Loucy (cell line): ENCODE results near the gene NTNG1.

Experiments used
- H2AFZ ChIP-seq: fragments of 200-600 bp; sonication (generic); 2 replicates; pipeline ENCODE4 v1.6.0; 2016; ENCODE audit warnings: antibody characterized with exemption, mild to moderate bottlenecking, low read length, moderate library complexity
- H3F3A ChIP-seq: fragments of 200-600 bp; 2 replicates; pipeline ENCODE4 v1.6.0; 2016; ENCODE audit warnings: antibody characterized with exemption, low read depth, mild to moderate bottlenecking
- H3K27me3 ChIP-seq: fragments of 200-600 bp; sonication (generic); 2 replicates; pipeline ENCODE4 v1.6.1; 2014; ENCODE audit warnings: low read length, mild to moderate bottlenecking; ENCODE audit not compliant: insufficient read depth, poor library complexity, severe bottlenecking
- H3K36me3 ChIP-seq: fragments of 200-600 bp; sonication (generic); 2 replicates; pipeline ENCODE4 v1.6.1; 2016; ENCODE audit warnings: low read length; ENCODE audit not compliant: insufficient read depth
- H3K4me1 ChIP-seq: fragments of 200-600 bp; sonication (generic); 2 replicates; pipeline ENCODE4 v1.5.1; 2014; ENCODE audit warnings: low read length, mild to moderate bottlenecking; ENCODE audit not compliant: insufficient read depth, poor library complexity, severe bottlenecking
- H3K4me2 ChIP-seq: fragments of 200-600 bp; sonication (generic); 2 replicates; pipeline ENCODE4 v1.6.0; 2014; ENCODE audit warnings: antibody characterized with exemption, low read length, low read depth, mild to moderate bottlenecking; ENCODE audit not compliant: poor library complexity, severe bottlenecking
- H3K4me3 ChIP-seq: fragments of 200-600 bp; sonication (generic); 2 replicates; pipeline ENCODE4 v1.5.1; 2014; ENCODE audit warnings: low read length, mild to moderate bottlenecking, mixed read lengths; ENCODE audit not compliant: poor library complexity, severe bottlenecking
- H3K79me2 ChIP-seq: fragments of 200-600 bp; sonication (generic); 2 replicates; pipeline ENCODE4 v1.6.1; 2014; ENCODE audit warnings: low read length; ENCODE audit not compliant: insufficient read depth
- H3K9ac ChIP-seq: fragments of 200-600 bp; sonication (generic); 2 replicates; pipeline ENCODE4 v1.6.0; 2014; ENCODE audit warnings: mild to moderate bottlenecking, low read depth, low read length, moderate library complexity; ENCODE audit not compliant: poor library complexity, severe bottlenecking
- H3K9me2 ChIP-seq: fragments of 200-600 bp; sonication (generic); replicated peaks from 2 replicates; pipeline ENCODE4 v1.6.1; 2016; ENCODE audit warnings: low read depth, low read length, mixed read lengths
- H3K9me3 ChIP-seq: fragments of 200-600 bp; sonication (generic); 2 replicates; pipeline ENCODE4 v1.6.1; 2014; ENCODE audit warnings: mild to moderate bottlenecking, antibody characterized with exemption, low read length, low read depth; ENCODE audit not compliant: insufficient read depth
- H4K20me1 ChIP-seq: fragments of 200-600 bp; sonication (generic); 2 replicates; pipeline ENCODE4 v1.6.0; 2014; ENCODE audit warnings: antibody characterized with exemption, low read length, mild to moderate bottlenecking; ENCODE audit not compliant: insufficient read depth, poor library complexity, severe bottlenecking
- CTCF ChIP-seq: fragments of 200-600 bp; sonication (generic); conservative IDR thresholded peaks from 2 replicates; pipeline ENCODE4 v1.5.1; 2014; ENCODE audit warnings: mild to moderate bottlenecking, antibody characterized with exemption, low read length
- EZH2phosphoT487 ChIP-seq: fragments of 200-600 bp; IDR thresholded peaks from 2 replicates; pipeline ENCODE4 v1.6.1; 2018; ENCODE audit warnings: antibody characterized with exemption, mild to moderate bottlenecking, moderate library complexity, borderline replicate concordance

Gene NTNG1

GRCh38 chr1:107434361-107434693 is 293.5 kb downstream of the NTNG1 start:
- Histone ChIP-seq H3F3A (no peaks in the 10 kb centered on the region), H3K4me1 (no peaks in the 10 kb centered on the region), H3K27me3 (no peaks in the 10 kb centered on the region), H3K9ac (no peak overlapping the region), H3K9me2 (no peaks in the 10 kb centered on the region), H3K4me3 (no peak overlapping the region), H2AFZ (no peak overlapping the region), H3K4me2 (no peak overlapping the region), H3K9me3 (no peaks in the 10 kb centered on the region), H3K36me3 (no peaks in the 10 kb centered on the region), H4K20me1 (no peaks in the 10 kb centered on the region), H3K79me2 (no peaks in the 10 kb centered on the region)
- no peak for TF ChIP-seq CTCF
- TF ChIP-seq EZH2phosphoT487 = no peak

- H3K79me2 ChIP-seq = no peaks in the 10 kb centered on the region
- no peak overlapping the region for H2AFZ ChIP-seq
- no peaks in the 10 kb centered on the region for H4K20me1 ChIP-seq
- H3K9me3 ChIP-seq = no peaks in the 10 kb centered on the region
- no peaks in the 10 kb centered on the region for H3K9me2 ChIP-seq
- no peaks in the 10 kb centered on the region for H3K36me3 ChIP-seq
- H3K4me1 ChIP-seq = no peaks in the 10 kb centered on the region
- no peaks in the 10 kb centered on the region for H3F3A ChIP-seq
- H3K27me3 ChIP-seq = no peaks in the 10 kb centered on the region
- H3K4me3 ChIP-seq = no peak overlapping the region
- H3K4me2 ChIP-seq = no peak overlapping the region
- no peak for TF ChIP-seq EZH2phosphoT487
- TF ChIP-seq CTCF = no peak
- no peak overlapping the region for H3K9ac ChIP-seq
Observed at GRCh38 chr1:107436552-107437241, 295.9 kb downstream of the NTNG1 start.

GRCh38 chr1:107439567-107439966 is 298.7 kb downstream of the NTNG1 start:
- Histone ChIP-seq H3K9me3 (no peaks in the 10 kb centered on the region), H3K9ac (no peak overlapping the region)
- TF ChIP-seq CTCF = no peak
- no peak for TF ChIP-seq EZH2phosphoT487

More at GRCh38 chr1:107439567-107439966, 298.7 kb downstream of the NTNG1 start:
- Histone ChIP-seq H4K20me1 (no peaks in the 10 kb centered on the region), H3K36me3 (no peaks in the 10 kb centered on the region), H3K27me3 (no peaks in the 10 kb centered on the region), H3K4me2 (no peak overlapping the region), H3K4me1 (no peaks in the 10 kb centered on the region), H3K4me3 (no peak overlapping the region), H2AFZ (no peak overlapping the region), H3K9me2 (no peaks in the 10 kb centered on the region), H3F3A (no peaks in the 10 kb centered on the region), H3K79me2 (no peaks in the 10 kb centered on the region)
